ENCODE measurements around the gene GNA14.
"Not testable (repeated sequence)": the region's sequence is repeated elsewhere in the genome, so short reads cannot be mapped to it uniquely, and the experiment has no call there.

The GNA14 gene

GRCh38 chr9:77588271-77588937 lies 59.7 kb downstream of the GNA14 start:
- peak; percentile 9 for DNase-seq (ENCODE audit: low spot score)

- no peak for DNase-seq (ENCODE audit: low spot score)
These were observed 60.3 kb downstream of the GNA14 start for GRCh38 chr9:77587851-77588250.

- no peak for DNase-seq (ENCODE audit: low spot score)
These were observed 61.1 kb downstream of the GNA14 start for GRCh38 chr9:77587042-77587441.

GRCh38 chr9:77586591-77586990 lies 61.5 kb downstream of the GNA14 start:
- DNase-seq (ENCODE audit: low spot score), result no peak

GRCh38 chr9:77585335-77585786 lies 62.8 kb downstream of the GNA14 start:
- DNase-seq (ENCODE audit: low spot score), result no peak

GRCh38 chr9:77584927-77585326 lies 63.2 kb downstream of the GNA14 start:
- not testable (repeated sequence) for DNase-seq (ENCODE audit: low spot score)

- no peak for DNase-seq (ENCODE audit: low spot score)
These were observed 65.1 kb downstream of the GNA14 start for GRCh38 chr9:77582961-77583576.

GRCh38 chr9:77582525-77582924 lies 65.6 kb downstream of the GNA14 start:
- DNase-seq (ENCODE audit: low spot score), result no peak

GRCh38 chr9:77575785-77576184 lies 72.3 kb downstream of the GNA14 start:
- peak; percentile 9 for DNase-seq (ENCODE audit: low spot score)

GRCh38 chr9:77569335-77569734 lies 78.8 kb downstream of the GNA14 start:
- DNase-seq (ENCODE audit: low spot score), result no peak

GRCh38 chr9:77563174-77563573 lies 84.9 kb downstream of the GNA14 start:
- no peak for DNase-seq (ENCODE audit: low spot score)

GRCh38 chr9:77562019-77562748 lies 85.9 kb downstream of the GNA14 start:
- DNase-seq (ENCODE audit: low spot score), result no peak

- DNase-seq (ENCODE audit: low spot score), result no peak
These were observed 86.6 kb downstream of the GNA14 start for GRCh38 chr9:77561331-77562018.

- no peak for DNase-seq (ENCODE audit: low spot score)
These were observed 91.7 kb downstream of the GNA14 start for GRCh38 chr9:77556396-77556795.

GRCh38 chr9:77554586-77555105 lies 93.5 kb downstream of the GNA14 start:
- DNase-seq (ENCODE audit: low spot score), result no peak

- no peak for DNase-seq (ENCODE audit: low spot score)
These were observed 100.9 kb downstream of the GNA14 start for GRCh38 chr9:77547106-77547730.

GRCh38 chr9:77546376-77546950 lies 101.7 kb downstream of the GNA14 start:
- DNase-seq (ENCODE audit: low spot score), result no peak

GRCh38 chr9:77544546-77544945 lies 103.6 kb downstream of the GNA14 start:
- DNase-seq (ENCODE audit: low spot score), result no peak

- no peak for DNase-seq (ENCODE audit: low spot score)
These were observed 104.8 kb downstream of the GNA14 start for GRCh38 chr9:77543131-77543822.

GRCh38 chr9:77541600-77541999 lies 106.5 kb downstream of the GNA14 start:
- no peak for DNase-seq (ENCODE audit: low spot score)

- DNase-seq (ENCODE audit: low spot score), result no peak
These were observed 107.1 kb downstream of the GNA14 start for GRCh38 chr9:77541055-77541454.

Measured in SW480 (cell line).